Astrocyte (in vitro differentiated cells and primary cell): Measurements from ENCODE around the gene APELA. TPM values are rescaled to one million over a fixed set of nuclear protein-coding genes. Genes with fewer than 3 reads are reported as not detected.

Experiments used
- DNase-seq: peaks from one replicate; pipeline ENCODE4 v3.0.0-alpha.2; 2010; ENCODE audit warnings: low read depth
- FAIRE-seq: peaks from 2 replicates; lab custom pipeline; 2011; peaks lifted over from hg19 to GRCh38; lab: Jason Lieb, UNC
- H2AFZ ChIP-seq: 2 replicates; pipeline ENCODE4 v1.6.0; 2012; ENCODE audit warnings: low read depth, low read length, inconsistent platforms
- H3K27ac ChIP-seq: 2 replicates; pipeline ENCODE4 v1.5.1; 2011; ENCODE audit warnings: low read depth, low read length, inconsistent platforms
- H3K27me3 ChIP-seq: 2 replicates; pipeline ENCODE4 v1.6.0; 2011; ENCODE audit warnings: low read length, inconsistent platforms; ENCODE audit not compliant: insufficient read depth
- H3K36me3 ChIP-seq: 2 replicates; pipeline ENCODE4 v1.5.1; 2011; ENCODE audit warnings: low read length, inconsistent platforms; ENCODE audit not compliant: insufficient read depth
- H3K4me1 ChIP-seq: 2 replicates; pipeline ENCODE4 v1.5.1; 2011; ENCODE audit warnings: low read length, inconsistent platforms; ENCODE audit not compliant: insufficient read depth
- H3K4me2 ChIP-seq: 2 replicates; pipeline ENCODE4 v1.6.0; 2012; ENCODE audit warnings: low read length, inconsistent platforms
- H3K4me3 ChIP-seq: 2 replicates; pipeline ENCODE4 v1.5.1; 2011; ENCODE audit warnings: low read depth, mild to moderate bottlenecking, low read length, inconsistent platforms; ENCODE audit not compliant: insufficient read depth
- H3K79me2 ChIP-seq: 2 replicates; pipeline ENCODE4 v1.6.0; 2012; ENCODE audit warnings: mild to moderate bottlenecking, low read length, inconsistent platforms; ENCODE audit not compliant: insufficient read depth
- H3K9ac ChIP-seq: 2 replicates; pipeline ENCODE4 v1.6.0; 2012; ENCODE audit warnings: mild to moderate bottlenecking, low read length, inconsistent platforms
- H3K9me3 ChIP-seq: 2 replicates; pipeline ENCODE4 v1.5.1; 2012; ENCODE audit warnings: low read depth, mild to moderate bottlenecking, low read length, inconsistent platforms; ENCODE audit not compliant: insufficient read depth
- H4K20me1 ChIP-seq: 2 replicates; pipeline ENCODE4 v1.6.0; 2012; ENCODE audit warnings: low read length, inconsistent platforms; ENCODE audit not compliant: insufficient read depth
- H3K27ac Mint-ChIP-seq: one replicate; pipeline ENCODE4 v1.8.0; 2021; ENCODE audit warnings: mild to moderate bottlenecking, mixed read lengths; ENCODE audit not compliant: unreplicated experiment
- H3K27me3 Mint-ChIP-seq: one replicate; pipeline ENCODE4 v1.8.0; 2021; ENCODE audit warnings: low read depth, mixed read lengths; ENCODE audit not compliant: unreplicated experiment
- H3K36me3 Mint-ChIP-seq: one replicate; pipeline ENCODE4 v1.8.0; 2021; ENCODE audit warnings: low read depth, mixed read lengths; ENCODE audit not compliant: unreplicated experiment
- H3K4me1 Mint-ChIP-seq: one replicate; pipeline ENCODE4 v1.8.0; 2021; ENCODE audit warnings: low read depth, mixed read lengths; ENCODE audit not compliant: unreplicated experiment
- H3K4me3 Mint-ChIP-seq: one replicate; pipeline ENCODE4 v1.8.0; 2021; ENCODE audit warnings: mild to moderate bottlenecking, moderate library complexity, mixed read lengths; ENCODE audit not compliant: unreplicated experiment
- H3K9me3 Mint-ChIP-seq: one replicate; pipeline ENCODE4 v1.8.0; 2021; ENCODE audit warnings: mild to moderate bottlenecking, mixed read lengths; ENCODE audit not compliant: unreplicated experiment
- EZH2 ChIP-seq: IDR thresholded peaks from 2 replicates; pipeline ENCODE4 v1.6.1; 2012; ENCODE audit warnings: mild to moderate bottlenecking, low read length, inconsistent platforms; ENCODE audit not compliant: insufficient read depth
- total RNA-seq: library from RNA; stranded (reverse); gene quantifications from 2 replicates; pipeline ENCODE4 v1.2.1, GENCODE V29; 2021
- TF ChIP-seq, protein P1 (sequence below): IDR thresholded peaks from 2 replicates; pipeline ENCODE4 v1.5.1; 2011; ENCODE audit warnings: low read depth, mild to moderate bottlenecking, inconsistent platforms, low read length, moderate library complexity; ENCODE audit not compliant: insufficient read depth

Gene APELA
- total RNA-seq, 1 donor from 2014 or later: 0.30 TPM

DNA sequence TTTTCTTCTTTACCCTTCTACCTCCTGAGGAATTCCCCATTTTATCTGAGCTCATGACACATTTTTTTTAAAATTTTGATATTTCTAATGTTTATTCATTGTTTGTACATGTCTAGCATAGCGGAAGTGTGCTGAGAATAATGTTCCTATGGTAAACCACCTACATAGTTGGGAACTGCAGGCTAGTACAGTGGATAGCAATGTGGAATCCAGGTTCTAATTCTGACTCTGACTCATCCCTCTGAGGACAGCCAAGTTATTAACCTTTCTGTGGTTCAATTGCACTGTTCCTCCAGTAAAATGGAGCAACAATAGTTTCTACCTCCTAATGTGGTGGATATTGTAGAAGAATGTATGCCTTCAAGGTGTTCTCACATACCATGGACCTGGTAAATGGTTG lies 20.6 kb upstream of the APELA start:
- no peak for FAIRE-seq

DNA sequence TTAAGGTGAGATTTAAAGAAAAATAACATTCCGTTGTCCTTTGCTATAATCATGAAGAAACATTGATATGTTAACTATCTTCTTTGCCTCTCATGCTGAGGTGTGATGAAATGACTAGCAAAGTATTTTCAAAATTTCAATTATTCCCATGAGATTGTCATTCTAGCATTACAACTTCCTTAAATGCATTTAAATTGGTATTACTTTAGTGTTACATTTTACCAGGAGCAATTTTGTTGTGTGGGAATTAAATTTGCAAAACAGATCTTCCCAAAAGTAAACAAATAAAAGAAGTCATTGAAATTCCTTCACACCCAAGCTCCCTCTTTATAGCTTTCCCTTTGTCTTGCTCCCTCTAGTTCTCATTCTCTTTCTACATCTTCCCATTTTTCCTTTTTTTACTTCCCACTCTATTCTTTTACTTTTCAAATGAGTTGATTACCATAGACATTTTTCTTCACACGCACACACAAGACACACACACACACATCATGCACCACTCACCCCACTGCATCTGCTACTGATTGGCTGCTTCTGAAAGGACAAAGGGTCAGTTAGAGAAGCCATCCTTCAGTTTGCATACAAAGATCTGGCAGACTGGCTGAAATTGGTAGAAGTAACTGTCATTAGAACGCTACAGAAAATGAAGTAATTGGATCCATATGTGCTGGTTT lies 10.0 kb upstream of the APELA start:
- Histone ChIP-seq H3K4me1 (no peaks in the 10 kb centered on the region), H3K27ac (no peak overlapping the region), H2AFZ (no peak overlapping the region), H3K27me3 (no peaks in the 10 kb centered on the region), H4K20me1 (no peaks in the 10 kb centered on the region), H3K79me2 (no peaks in the 10 kb centered on the region), H3K9me3 (no peaks in the 10 kb centered on the region), H3K4me2 (no peak overlapping the region), H3K9ac (no peak overlapping the region), H3K4me3 (no peak overlapping the region), H3K36me3 (no peaks in the 10 kb centered on the region)
- Mint-ChIP-seq H3K27me3 (no peaks in the 10 kb centered on the region), H3K9me3 (no peaks in the 10 kb centered on the region), H3K36me3 (no peaks in the 10 kb centered on the region), H3K4me1 (peaks cover 3% of the 10 kb centered on the region), H3K27ac (no peak overlapping the region), H3K4me3 (no peak overlapping the region)
- FAIRE-seq (no peak), DNase-seq (no peak)
- TF ChIP-seq, protein P1, sequence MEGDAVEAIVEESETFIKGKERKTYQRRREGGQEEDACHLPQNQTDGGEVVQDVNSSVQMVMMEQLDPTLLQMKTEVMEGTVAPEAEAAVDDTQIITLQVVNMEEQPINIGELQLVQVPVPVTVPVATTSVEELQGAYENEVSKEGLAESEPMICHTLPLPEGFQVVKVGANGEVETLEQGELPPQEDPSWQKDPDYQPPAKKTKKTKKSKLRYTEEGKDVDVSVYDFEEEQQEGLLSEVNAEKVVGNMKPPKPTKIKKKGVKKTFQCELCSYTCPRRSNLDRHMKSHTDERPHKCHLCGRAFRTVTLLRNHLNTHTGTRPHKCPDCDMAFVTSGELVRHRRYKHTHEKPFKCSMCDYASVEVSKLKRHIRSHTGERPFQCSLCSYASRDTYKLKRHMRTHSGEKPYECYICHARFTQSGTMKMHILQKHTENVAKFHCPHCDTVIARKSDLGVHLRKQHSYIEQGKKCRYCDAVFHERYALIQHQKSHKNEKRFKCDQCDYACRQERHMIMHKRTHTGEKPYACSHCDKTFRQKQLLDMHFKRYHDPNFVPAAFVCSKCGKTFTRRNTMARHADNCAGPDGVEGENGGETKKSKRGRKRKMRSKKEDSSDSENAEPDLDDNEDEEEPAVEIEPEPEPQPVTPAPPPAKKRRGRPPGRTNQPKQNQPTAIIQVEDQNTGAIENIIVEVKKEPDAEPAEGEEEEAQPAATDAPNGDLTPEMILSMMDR: no peak
- TF ChIP-seq EZH2: no peak

More for the DNA sequence above, 20.6 kb upstream of the APELA start:
- Mint-ChIP-seq H3K27ac (no peak overlapping the region), H3K4me1 (no peaks in the 10 kb centered on the region), H3K27me3 (no peaks in the 10 kb centered on the region), H3K9me3 (no peaks in the 10 kb centered on the region), H3K36me3 (no peaks in the 10 kb centered on the region), H3K4me3 (no peak overlapping the region)
- no peaks in the 10 kb centered on the region for H3K36me3 ChIP-seq
- H3K4me1 ChIP-seq: no peaks in the 10 kb centered on the region
- no peak overlapping the region for H2AFZ ChIP-seq
- H3K4me2 ChIP-seq: no peak overlapping the region
- no peaks in the 10 kb centered on the region for H4K20me1 ChIP-seq
- H3K9me3 ChIP-seq: no peaks in the 10 kb centered on the region
- H3K79me2 ChIP-seq: no peaks in the 10 kb centered on the region
- no peak overlapping the region for H3K27ac ChIP-seq
- no peak for DNase-seq
- no peak overlapping the region for H3K4me3 ChIP-seq
- no peaks in the 10 kb centered on the region for H3K27me3 ChIP-seq
- TF ChIP-seq, protein P1: no peak
- TF ChIP-seq EZH2: no peak
- no peak overlapping the region for H3K9ac ChIP-seq

DNA sequence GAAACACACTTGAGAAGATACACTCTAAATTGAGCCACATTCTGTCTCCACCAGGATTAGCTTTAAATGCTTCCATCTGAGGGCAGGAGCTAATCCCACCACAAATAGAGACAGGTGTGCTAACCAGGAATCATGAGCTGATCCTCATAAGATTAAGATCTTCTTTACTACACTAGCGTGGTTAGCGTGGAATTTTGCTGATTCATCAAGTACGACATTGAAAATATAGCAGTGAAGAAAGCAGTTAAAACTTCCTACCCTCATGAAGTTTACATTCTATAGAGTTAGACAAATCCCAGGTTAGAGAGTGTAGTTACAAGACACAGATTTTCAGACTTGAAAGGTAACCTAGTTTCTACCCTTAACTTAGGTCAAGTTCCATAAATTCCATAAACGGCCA lies 5.3 kb upstream of the APELA start:
- no peak for TF ChIP-seq EZH2
- TF ChIP-seq, protein P1: no peak
- H3K9me3 ChIP-seq: no peaks in the 10 kb centered on the region
- FAIRE-seq: no peak
- no peak overlapping the region for H3K9ac ChIP-seq
- Mint-ChIP-seq H3K27me3 (no peaks in the 10 kb centered on the region), H3K27ac (no peak overlapping the region), H3K9me3 (peaks cover 2% of the 10 kb centered on the region), H3K4me3 (no peak overlapping the region), H3K4me1 (peaks cover 5% of the 10 kb centered on the region), H3K36me3 (no peaks in the 10 kb centered on the region)
- H3K4me3 ChIP-seq: no peak overlapping the region
- H3K27ac ChIP-seq: no peak overlapping the region
- H3K4me1 ChIP-seq: no peaks in the 10 kb centered on the region
- no peaks in the 10 kb centered on the region for H4K20me1 ChIP-seq
- no peaks in the 10 kb centered on the region for H3K79me2 ChIP-seq
- no peak overlapping the region for H2AFZ ChIP-seq
- H3K4me2 ChIP-seq: no peak overlapping the region
- no peaks in the 10 kb centered on the region for H3K27me3 ChIP-seq
- no peak for DNase-seq
- no peaks in the 10 kb centered on the region for H3K36me3 ChIP-seq
